ENCODE results near the gene GPALPP1.

GPALPP1 gene

GRCh38 chr13:45068036-45069001 lies 79.0 kb downstream of the GPALPP1 start:
- H3K27ac ChIP-seq = no peak overlapping the region
- TF ChIP-seq ZFX (IDR thresholded peaks at IDR 0.05; ENCODE audit: borderline replicate concordance) = no peak
- TF ChIP-seq, protein P1, sequence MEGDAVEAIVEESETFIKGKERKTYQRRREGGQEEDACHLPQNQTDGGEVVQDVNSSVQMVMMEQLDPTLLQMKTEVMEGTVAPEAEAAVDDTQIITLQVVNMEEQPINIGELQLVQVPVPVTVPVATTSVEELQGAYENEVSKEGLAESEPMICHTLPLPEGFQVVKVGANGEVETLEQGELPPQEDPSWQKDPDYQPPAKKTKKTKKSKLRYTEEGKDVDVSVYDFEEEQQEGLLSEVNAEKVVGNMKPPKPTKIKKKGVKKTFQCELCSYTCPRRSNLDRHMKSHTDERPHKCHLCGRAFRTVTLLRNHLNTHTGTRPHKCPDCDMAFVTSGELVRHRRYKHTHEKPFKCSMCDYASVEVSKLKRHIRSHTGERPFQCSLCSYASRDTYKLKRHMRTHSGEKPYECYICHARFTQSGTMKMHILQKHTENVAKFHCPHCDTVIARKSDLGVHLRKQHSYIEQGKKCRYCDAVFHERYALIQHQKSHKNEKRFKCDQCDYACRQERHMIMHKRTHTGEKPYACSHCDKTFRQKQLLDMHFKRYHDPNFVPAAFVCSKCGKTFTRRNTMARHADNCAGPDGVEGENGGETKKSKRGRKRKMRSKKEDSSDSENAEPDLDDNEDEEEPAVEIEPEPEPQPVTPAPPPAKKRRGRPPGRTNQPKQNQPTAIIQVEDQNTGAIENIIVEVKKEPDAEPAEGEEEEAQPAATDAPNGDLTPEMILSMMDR (IDR thresholded peaks at IDR 0.05) = no peak

DNA sequence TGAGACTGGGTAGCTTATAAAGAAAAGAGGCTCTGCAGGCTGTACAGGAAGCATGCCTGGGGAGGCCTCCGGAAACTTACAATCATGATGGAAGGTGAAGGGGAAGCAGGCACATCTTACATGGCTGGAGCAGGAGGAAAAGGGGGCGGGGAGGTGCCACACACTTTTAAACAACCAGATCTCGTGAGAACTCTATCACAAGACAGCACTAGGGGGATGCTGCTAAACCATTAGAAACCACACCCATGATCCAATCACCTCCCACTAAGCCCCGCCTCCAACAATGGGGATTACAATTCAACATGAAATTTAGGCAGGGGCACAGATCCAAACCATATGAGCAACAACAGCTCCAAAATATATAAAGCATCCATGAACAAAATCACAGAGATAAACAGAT lies 84.5 kb downstream of the GPALPP1 start:
- TF ChIP-seq, protein P1 (IDR thresholded peaks at IDR 0.05) = no peak
- no peak for TF ChIP-seq ZFX (IDR thresholded peaks at IDR 0.05; ENCODE audit: borderline replicate concordance)
- H3K27ac ChIP-seq = no peak overlapping the region

GRCh38 chr13:45074721-45075120 lies 85.4 kb downstream of the GPALPP1 start:
- H3K27ac ChIP-seq = no peak overlapping the region
- TF ChIP-seq ZFX (IDR thresholded peaks at IDR 0.05; ENCODE audit: borderline replicate concordance) = no peak
- TF ChIP-seq, protein P1 (IDR thresholded peaks at IDR 0.05) = no peak

DNA sequence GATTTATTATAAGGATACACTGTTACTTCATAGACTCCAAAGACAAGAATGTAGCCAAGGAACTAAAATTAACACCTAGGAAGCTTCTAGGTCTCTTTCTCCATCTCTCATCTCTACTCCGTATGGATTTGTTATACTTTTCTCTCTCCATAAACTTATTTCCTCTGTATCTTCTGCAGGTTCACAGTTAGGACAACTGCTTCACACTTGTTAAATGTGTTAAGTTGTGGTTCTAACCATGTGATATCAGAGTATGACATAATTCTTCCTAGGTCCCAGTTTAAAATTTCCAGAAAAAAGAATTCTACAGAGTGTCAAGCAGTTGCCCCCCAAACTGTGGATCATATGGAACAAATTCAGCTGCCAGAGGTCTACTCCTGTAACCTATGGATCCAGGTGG lies 88.7 kb downstream of the GPALPP1 start:
- H3K27ac ChIP-seq = no peak overlapping the region
- no peak for TF ChIP-seq ZFX (IDR thresholded peaks at IDR 0.05; ENCODE audit: borderline replicate concordance)
- TF ChIP-seq, protein P1 (IDR thresholded peaks at IDR 0.05) = no peak

Measured in 22Rv1 (cell line).